ENCODE results near the gene VASP. TPM values are rescaled to one million over a fixed set of nuclear protein-coding genes. Genes with fewer than 3 reads are reported as not detected.

VASP gene
- total RNA-seq (ENCODE audit: low replicate concordance) = 32.6 and 62.2 TPM in 2 replicates

DNA sequence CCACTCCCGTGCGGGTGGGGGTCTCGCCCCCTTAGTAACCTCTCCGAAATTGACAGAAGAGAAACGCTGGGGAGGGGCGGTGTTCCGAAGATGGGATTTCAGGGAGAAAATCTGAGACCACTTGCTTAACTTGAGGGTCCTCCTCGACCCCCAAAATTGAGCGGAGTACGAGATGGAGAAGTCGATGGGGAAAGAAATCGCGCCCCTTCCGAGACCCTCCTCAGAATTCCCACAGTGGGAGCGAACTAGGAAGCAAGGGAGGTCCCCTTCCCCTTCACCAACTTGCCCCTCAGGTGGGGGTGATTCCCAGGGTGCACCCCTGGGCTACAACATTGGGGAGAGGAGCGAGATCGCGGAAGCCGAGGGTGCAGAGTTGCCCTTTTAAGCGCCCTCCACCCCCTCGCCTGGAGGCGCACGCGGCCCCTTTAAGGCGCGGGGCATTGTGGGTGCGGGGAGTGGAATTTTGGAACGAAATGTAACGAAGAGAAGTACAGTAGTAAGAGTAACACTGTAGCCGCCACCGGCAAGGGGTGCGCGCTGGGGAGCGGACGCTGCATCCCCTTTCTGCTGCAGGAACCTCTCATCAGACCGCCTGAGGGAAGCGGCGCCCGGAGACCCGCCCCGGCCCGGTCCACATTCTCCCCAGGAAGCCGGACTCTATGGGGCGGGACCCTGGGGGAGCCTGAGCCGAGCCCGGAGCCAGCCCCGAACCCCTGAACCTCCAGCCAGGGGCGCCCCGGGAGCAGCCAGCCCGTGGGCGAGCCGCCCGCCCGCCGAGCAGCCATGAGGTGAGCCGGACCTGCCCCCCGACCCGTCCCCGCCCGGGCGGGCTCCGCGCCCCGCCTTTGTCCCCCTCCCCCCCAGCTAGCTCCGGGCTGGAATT lies at the start of gene VASP:
Gene VASP (plus strand): TSS at position 491 of the 883 bp plus-strand sequence. CDS start 293 bp downstream, at position 784.
- H3K9ac ChIP-seq = peak within 1 kb of the TSS; percentile 50
- Mint-ChIP-seq H3K36me3 (no peaks in the 10 kb centered on the region), H3K4me1 (peaks cover 16% of the 10 kb centered on the region), H3K27me3 (ENCODE audit: insufficient read depth, low read depth) (peaks cover 4% of the 10 kb centered on the region), H3K4me3 (peak within 1 kb of the TSS; percentile 98), H3K27ac (peak within 1 kb of the TSS; percentile 9), H3K9me3 (no peaks in the 10 kb centered on the region)
- TF ChIP-seq EZH2phosphoT487 (IDR thresholded peaks at IDR 0.05) (no peak), EZH2 (IDR thresholded peaks at IDR 0.05) (no peak)
- TF ChIP-seq, protein P1, sequence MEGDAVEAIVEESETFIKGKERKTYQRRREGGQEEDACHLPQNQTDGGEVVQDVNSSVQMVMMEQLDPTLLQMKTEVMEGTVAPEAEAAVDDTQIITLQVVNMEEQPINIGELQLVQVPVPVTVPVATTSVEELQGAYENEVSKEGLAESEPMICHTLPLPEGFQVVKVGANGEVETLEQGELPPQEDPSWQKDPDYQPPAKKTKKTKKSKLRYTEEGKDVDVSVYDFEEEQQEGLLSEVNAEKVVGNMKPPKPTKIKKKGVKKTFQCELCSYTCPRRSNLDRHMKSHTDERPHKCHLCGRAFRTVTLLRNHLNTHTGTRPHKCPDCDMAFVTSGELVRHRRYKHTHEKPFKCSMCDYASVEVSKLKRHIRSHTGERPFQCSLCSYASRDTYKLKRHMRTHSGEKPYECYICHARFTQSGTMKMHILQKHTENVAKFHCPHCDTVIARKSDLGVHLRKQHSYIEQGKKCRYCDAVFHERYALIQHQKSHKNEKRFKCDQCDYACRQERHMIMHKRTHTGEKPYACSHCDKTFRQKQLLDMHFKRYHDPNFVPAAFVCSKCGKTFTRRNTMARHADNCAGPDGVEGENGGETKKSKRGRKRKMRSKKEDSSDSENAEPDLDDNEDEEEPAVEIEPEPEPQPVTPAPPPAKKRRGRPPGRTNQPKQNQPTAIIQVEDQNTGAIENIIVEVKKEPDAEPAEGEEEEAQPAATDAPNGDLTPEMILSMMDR (IDR thresholded peaks at IDR 0.05) = no peak
- H2AFZ ChIP-seq (replicated peaks) = peak within 1 kb of the TSS; percentile 60
- peak within 1 kb of the TSS; percentile 99 for H3K4me2 ChIP-seq
- peak; percentile 84 for DNase-seq (ENCODE audit: low spot score)
- H3K36me3 ChIP-seq = no peaks in the 10 kb centered on the region
- no peaks in the 10 kb centered on the region for H3K9me3 ChIP-seq (ENCODE audit: low read depth)
- H3K27ac ChIP-seq = no peak within 1 kb of the TSS
- H3K4me1 ChIP-seq = no peaks in the 10 kb centered on the region
- H3K79me2 ChIP-seq (ENCODE audit: low read depth) = peaks cover 51% of the 10 kb centered on the region
- no peaks in the 10 kb centered on the region for H3K27me3 ChIP-seq
- peak within 1 kb of the TSS; percentile 99 for H3K4me3 ChIP-seq
- H3F3A ChIP-seq (ENCODE audit: low read depth) = peaks cover 41% of the 10 kb centered on the region
- H4K20me1 ChIP-seq (ENCODE audit: low read depth) = peaks cover 42% of the 10 kb centered on the region

DNA sequence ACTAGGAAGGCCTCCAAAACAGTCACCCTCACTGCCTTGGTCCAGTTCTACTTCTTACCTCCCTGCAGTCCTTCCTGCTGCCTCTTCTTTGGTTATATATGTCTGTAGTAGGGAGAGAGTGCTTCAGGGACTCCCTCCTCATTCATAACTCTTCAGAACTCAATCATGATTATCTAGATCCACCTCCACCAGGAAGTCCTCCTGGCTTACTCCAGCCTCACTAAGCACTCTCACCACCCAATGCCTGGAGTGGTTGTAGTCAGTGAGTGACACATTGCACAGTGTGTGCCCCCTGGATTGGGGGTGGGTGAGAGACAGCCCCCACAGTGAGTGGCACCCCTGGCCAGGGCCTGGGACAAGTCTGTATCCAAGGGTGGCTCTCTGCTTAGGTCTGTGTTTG lies 49.5 kb upstream of the VASP start:
- Histone ChIP-seq H3K4me3 (no peak overlapping the region), H3K79me2 (ENCODE audit: low read depth) (no peaks in the 10 kb centered on the region), H4K20me1 (ENCODE audit: low read depth) (no peaks in the 10 kb centered on the region), H3K36me3 (no peaks in the 10 kb centered on the region), H3F3A (ENCODE audit: low read depth) (no peaks in the 10 kb centered on the region), H2AFZ (replicated peaks) (no peak overlapping the region), H3K4me2 (no peak overlapping the region), H3K27me3 (no peaks in the 10 kb centered on the region), H3K4me1 (peaks cover 4% of the 10 kb centered on the region), H3K9ac (no peak overlapping the region), H3K27ac (no peak overlapping the region), H3K9me3 (ENCODE audit: low read depth) (no peaks in the 10 kb centered on the region)
- no peak for TF ChIP-seq EZH2phosphoT487 (IDR thresholded peaks at IDR 0.05)
- TF ChIP-seq EZH2 (IDR thresholded peaks at IDR 0.05) = no peak
- TF ChIP-seq, protein P1 (IDR thresholded peaks at IDR 0.05) = no peak
- DNase-seq (ENCODE audit: low spot score) = no peak
- H3K27me3 Mint-ChIP-seq (ENCODE audit: insufficient read depth, low read depth) = peaks cover 13% of the 10 kb centered on the region
- H3K27ac Mint-ChIP-seq = peak overlapping the region; percentile 83
- peaks cover 18% of the 10 kb centered on the region for H3K4me1 Mint-ChIP-seq
- H3K9me3 Mint-ChIP-seq = no peaks in the 10 kb centered on the region
- peak overlapping the region; percentile 57 for H3K4me3 Mint-ChIP-seq
- H3K36me3 Mint-ChIP-seq = no peaks in the 10 kb centered on the region

DNA sequence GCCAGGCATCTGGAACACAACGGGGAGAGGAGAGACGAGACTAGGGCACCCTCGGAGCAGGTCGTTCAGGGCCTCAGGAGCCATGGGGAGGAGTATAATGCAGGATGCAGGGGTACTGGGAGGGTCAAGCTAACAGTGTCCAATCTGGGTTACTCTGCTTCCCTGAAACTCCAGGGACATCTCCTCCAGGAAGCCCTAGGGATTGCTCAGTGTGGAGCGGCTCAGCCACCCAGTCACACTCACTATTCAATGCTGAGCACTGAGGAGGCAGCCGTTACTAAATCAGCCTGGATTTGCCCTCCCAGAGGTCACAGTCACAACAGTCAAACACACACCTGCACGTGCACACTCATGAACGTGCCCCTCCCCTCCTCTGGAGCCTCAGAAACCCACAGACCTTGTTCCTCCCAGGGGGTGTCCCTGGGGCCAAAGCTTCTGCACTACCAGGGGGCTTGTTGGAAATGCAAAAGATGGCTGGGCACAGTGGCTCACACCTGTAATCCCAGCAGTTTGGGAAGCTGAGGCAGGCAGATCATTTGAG lies 46.4 kb upstream of the VASP start:
- Histone ChIP-seq H3K9ac (no peak overlapping the region), H3K4me1 (peaks cover 1% of the 10 kb centered on the region), H2AFZ (replicated peaks) (no peak overlapping the region), H3K9me3 (ENCODE audit: low read depth) (no peaks in the 10 kb centered on the region), H4K20me1 (ENCODE audit: low read depth) (no peaks in the 10 kb centered on the region), H3K27ac (no peak overlapping the region), H3K27me3 (peaks cover 2% of the 10 kb centered on the region), H3K4me3 (no peak overlapping the region), H3F3A (ENCODE audit: low read depth) (peaks cover 6% of the 10 kb centered on the region), H3K36me3 (no peaks in the 10 kb centered on the region), H3K4me2 (no peak overlapping the region), H3K79me2 (ENCODE audit: low read depth) (no peaks in the 10 kb centered on the region)
- Mint-ChIP-seq H3K27me3 (ENCODE audit: insufficient read depth, low read depth) (peaks cover 15% of the 10 kb centered on the region), H3K4me3 (peak overlapping the region; percentile 9), H3K9me3 (no peaks in the 10 kb centered on the region), H3K4me1 (peaks cover 16% of the 10 kb centered on the region), H3K27ac (no peak overlapping the region), H3K36me3 (no peaks in the 10 kb centered on the region)
- TF ChIP-seq EZH2 (IDR thresholded peaks at IDR 0.05) = no peak
- TF ChIP-seq, protein P1 (IDR thresholded peaks at IDR 0.05) = no peak
- TF ChIP-seq EZH2phosphoT487 (IDR thresholded peaks at IDR 0.05) = no peak
- no peak for DNase-seq (ENCODE audit: low spot score)

Data from neural progenitor cell (in vitro differentiated cells).